Naive thymus-derived CD4-positive, alpha-beta T cell (primary cell): Measurements from ENCODE around the gene DLST. TPM values are rescaled to one million over a fixed set of nuclear protein-coding genes. Genes with fewer than 3 reads are reported as not detected.

Experiments used
- ATAC-seq: fragments of 150-1000 bp; cut with Tn5 transposase; 2 replicates; pipeline ENCODE4 v1.10.0; 2021; ENCODE audit warnings: mild to moderate bottlenecking, moderate library complexity
- CTCF ChIA-PET: fragments of 350-600 bp; sonication (Branson Sonifier 250); formaldehyde crosslinking; loops from one replicate; lab custom pipeline; 2021; ENCODE audit warnings: antibody characterized with exemption; lab: Charles Lee
- POLR2A ChIA-PET: fragments of 350-600 bp; sonication (Branson Sonifier 250); formaldehyde crosslinking; loops from one replicate; lab custom pipeline; 2021; ENCODE audit warnings: antibody characterized with exemption, inconsistent platforms; lab: Charles Lee
- DNase-seq, 9 donors: peaks; one replicate each; pipeline versions ENCODE4 v3.0.0 to v3.0.0-alpha.2; 2020 to 2022; ENCODE audit warnings: mixed read lengths in 1 of 9
- H3K27ac ChIP-seq: one replicate; pipeline ENCODE4 v1.7.0; 2013; ENCODE audit warnings: mild to moderate bottlenecking, low read depth, low read length, moderate library complexity
- H3K27me3 ChIP-seq, 2 donors: one replicate each; pipeline ENCODE4 v1.7.0; 2013; ENCODE audit warnings: low read length in 2 of 2, mild to moderate bottlenecking in 2 of 2, moderate library complexity in 2 of 2; ENCODE audit not compliant: control insufficient read depth in 2 of 2, insufficient read depth in 2 of 2
- H3K36me3 ChIP-seq, 3 experiments: 1 replicate in 2 of 3; 2 replicates in 1 of 3; pipeline ENCODE4 v1.7.0; 2013; ENCODE audit warnings: low read length in 3 of 3, mild to moderate bottlenecking in 3 of 3, moderate library complexity in 1 of 3; ENCODE audit not compliant: insufficient read depth in 3 of 3, control insufficient read depth in 2 of 3
- H3K4me1 ChIP-seq, 2 donors: one replicate each; pipeline ENCODE4 v1.7.0; 2013; ENCODE audit warnings: low read length in 2 of 2, mild to moderate bottlenecking in 2 of 2, moderate library complexity in 1 of 2; ENCODE audit not compliant: control insufficient read depth in 2 of 2, insufficient read depth in 2 of 2
- H3K4me3 ChIP-seq: 2 replicates; pipeline ENCODE4 v1.7.0; 2013; ENCODE audit warnings: mild to moderate bottlenecking, low read length
- H3K9me3 ChIP-seq, 3 experiments: 1 replicate in 2 of 3; 2 replicates in 1 of 3; pipeline ENCODE4 v1.7.0; 2013; ENCODE audit warnings: low read length in 3 of 3; ENCODE audit not compliant: control insufficient read depth in 2 of 3
- H3K27ac Mint-ChIP-seq, 9 donors: one replicate each; pipeline ENCODE4 v1.8.0; 2020 to 2022; ENCODE audit warnings: mixed read lengths in 9 of 9, mild to moderate bottlenecking in 8 of 9, moderate library complexity in 5 of 9, inconsistent platforms in 2 of 9
- H3K27me3 Mint-ChIP-seq, 5 donors: one replicate each; pipeline ENCODE4 v1.8.0; 2021 to 2022; ENCODE audit warnings: mixed read lengths in 5 of 5, mild to moderate bottlenecking in 1 of 5
- H3K36me3 Mint-ChIP-seq, 5 donors: one replicate each; pipeline ENCODE4 v1.8.0; 2020 to 2022; ENCODE audit warnings: mixed read lengths in 5 of 5, mild to moderate bottlenecking in 3 of 5, inconsistent platforms in 1 of 5
- H3K4me1 Mint-ChIP-seq, 7 donors: one replicate each; pipeline ENCODE4 v1.8.0; 2020 to 2022; ENCODE audit warnings: mixed read lengths in 7 of 7, mild to moderate bottlenecking in 3 of 7, inconsistent platforms in 1 of 7
- H3K4me3 Mint-ChIP-seq, 10 donors: one replicate each; pipeline ENCODE4 v1.8.0; 2020 to 2022; ENCODE audit warnings: mild to moderate bottlenecking in 10 of 10, mixed read lengths in 10 of 10, moderate library complexity in 6 of 10, inconsistent platforms in 2 of 10
- H3K9me3 Mint-ChIP-seq, 11 donors: one replicate each; pipeline ENCODE4 v1.8.0; 2020 to 2022; ENCODE audit warnings: mixed read lengths in 11 of 11, mild to moderate bottlenecking in 4 of 11, inconsistent platforms in 1 of 11, moderate library complexity in 1 of 11
- intact Hi-C, 2 donors: fragments of 100-400 bp; cut with micrococcal nuclease; formaldehyde crosslinking; loops; one replicate each; pipeline ENCODE4 v1.15.1; 2023
- polyA plus RNA-seq, 2 donors: library from polyadenylated mRNA; unstranded; fragments of 300-500 nt; fragmentation: Illumina TruSeq; gene quantifications; one replicate each; pipeline ENCODE4 v1.2.3, GENCODE V29; 2021
- total RNA-seq, 6 experiments: library from RNA in 5 of 6; stranded (reverse) in 5 of 6; gene quantifications; 1 replicate in 5 of 6; 2 replicates in 1 of 6; pipeline ENCODE4 v1.2.3 and lab custom pipeline; 2021 to 2026

Gene DLST
- total and polyA plus RNA-seq, 7 experiments from 2014 or later: 8.9 to 132 (median 96.0) TPM

- no peaks in the 10 kb centered on the region for H3K27me3 ChIP-seq
- no peaks in the 10 kb centered on the region for H3K9me3 ChIP-seq
- Mint-ChIP-seq H3K27ac (peak overlapping the region in 2 of 9 donors; percentile 43 to 74), H3K27me3 (peaks cover 0 to 9% (median 0%) of the 10 kb centered on the region in 5 donors), H3K4me3 (peak overlapping the region in 1 of 10 donors; percentile 8), H3K36me3 (peaks cover 0 to 7% (median 4%) of the 10 kb centered on the region in 5 donors), H3K4me1 (peaks cover 27 to 50% (median 44%) of the 10 kb centered on the region in 7 donors), H3K9me3 (peaks cover 0 to 15% (median 2%) of the 10 kb centered on the region in 11 donors)
- peaks cover 12% of the 10 kb centered on the region in 2 donors for H3K4me1 ChIP-seq
- H3K36me3 ChIP-seq: no peaks in the 10 kb centered on the region
- ATAC-seq (no peak), DNase-seq (no peak)
- ChIA-PET POLR2A (no interaction called here), CTCF (no interaction called here)
- H3K4me3 ChIP-seq: no peak overlapping the region
- no peak overlapping the region for H3K27ac ChIP-seq
- intact Hi-C loops: no loop called here
These were observed 55.5 kb downstream of the DLST start for GRCh38 chr14:74937171-74937570.

- Histone ChIP-seq H3K4me1 (peaks cover 20 to 21% of the 10 kb centered on the region in 2 donors), H3K27me3 (no peaks in the 10 kb centered on the region), H3K36me3 (no peaks in the 10 kb centered on the region), H3K27ac (no peak overlapping the region), H3K9me3 (no peaks in the 10 kb centered on the region), H3K4me3 (no peak overlapping the region)
- Mint-ChIP-seq H3K4me1 (peaks cover 34 to 60% (median 49%) of the 10 kb centered on the region in 7 donors), H3K36me3 (peaks cover 0 to 7% (median 4%) of the 10 kb centered on the region in 5 donors), H3K9me3 (peaks cover 0 to 15% (median 2%) of the 10 kb centered on the region in 11 donors), H3K27me3 (no peaks in the 10 kb centered on the region), H3K4me3 (no peak overlapping the region), H3K27ac (peak overlapping the region in 5 of 9 donors; percentile 3 to 63 (median 9))
- DNase-seq (no peak), ATAC-seq (no peak)
- intact Hi-C loops: no loop called here
- ChIA-PET CTCF (interaction anchor here (1.4 kb wide), 1 partner anchor 33 kb away, joined by 5 read pairs; no protein-coding TSS in a partner anchor), POLR2A (no interaction called here)
These were observed 57.1 kb downstream of the DLST start for GRCh38 chr14:74938531-74939495.

- peaks cover 0 to 7% (median 4%) of the 10 kb centered on the region in 5 donors for H3K36me3 Mint-ChIP-seq
- intact Hi-C loops: loop anchor here (1.0 to 10.0 kb wide), 3 partner anchors 18 to 364 kb away; partner anchors contain the start of genes EIF2B2 (in 1 of the 2) and RPS6KL1 (in 1 of the 2)
- Histone ChIP-seq H3K36me3 (no peaks in the 10 kb centered on the region), H3K27ac (peak overlapping the region; percentile 74), H3K4me1 (peaks cover 20 to 21% of the 10 kb centered on the region in 2 donors), H3K9me3 (no peaks in the 10 kb centered on the region), H3K27me3 (no peaks in the 10 kb centered on the region), H3K4me3 (peak overlapping the region; percentile 41)
- ChIA-PET POLR2A (interaction anchor here (0.6 to 1.0 kb wide), 6 partner anchors 18 to 387 kb away, joined by 3 to 5 read pairs (median 3); partner anchors contain the start of gene RPS6KL1), CTCF (interaction anchor here (1.2 to 1.5 kb wide), 2 partner anchors 33 to 81 kb away, joined by 5 read pairs; no protein-coding TSS in a partner anchor)
- H3K4me3 Mint-ChIP-seq: peak overlapping the region in 9 of 10 donors; percentile 82 to 88 (median 84)
- no peaks in the 10 kb centered on the region for H3K27me3 Mint-ChIP-seq
- peak overlapping the region; percentile 89 to 97 (median 94) for H3K27ac Mint-ChIP-seq
- DNase-seq (no peak), ATAC-seq (no peak)
- H3K4me1 Mint-ChIP-seq: peaks cover 35 to 60% (median 49%) of the 10 kb centered on the region in 7 donors
- peaks cover 0 to 15% (median 2%) of the 10 kb centered on the region in 11 donors for H3K9me3 Mint-ChIP-seq
These were observed 59.3 kb downstream of the DLST start for GRCh38 chr14:74940956-74941565.

- H3K36me3 Mint-ChIP-seq: peaks cover 0 to 7% (median 4%) of the 10 kb centered on the region in 5 donors
- peak; percentile 69 for ATAC-seq
- peak in 8 of 9 donors; percentile 39 to 70 (median 54) for DNase-seq
- Histone ChIP-seq H3K4me3 (peak overlapping the region; percentile 41), H3K27ac (peak overlapping the region; percentile 74), H3K9me3 (no peaks in the 10 kb centered on the region), H3K36me3 (no peaks in the 10 kb centered on the region), H3K4me1 (peaks cover 20 to 21% of the 10 kb centered on the region in 2 donors), H3K27me3 (no peaks in the 10 kb centered on the region)
- peaks cover 40 to 65% (median 53%) of the 10 kb centered on the region in 7 donors for H3K4me1 Mint-ChIP-seq
- ChIA-PET POLR2A (interaction anchor here (0.8 to 1.2 kb wide), 4 partner anchors 12 to 146 kb away, joined by 3 read pairs; partner anchors contain the start of gene RPS6KL1), CTCF (interaction anchor here (0.8 to 1.5 kb wide), 3 partner anchors 34 to 147 kb away, joined by 3 to 5 read pairs (median 5); no protein-coding TSS in a partner anchor)
- H3K9me3 Mint-ChIP-seq: peaks cover 0 to 15% (median 2%) of the 10 kb centered on the region in 11 donors
- intact Hi-C loops: loop anchor here (1.0 to 10.0 kb wide), 3 partner anchors 18 to 363 kb away; partner anchors contain the start of genes EIF2B2 (in 1 of the 2) and RPS6KL1 (in 1 of the 2)
- H3K4me3 Mint-ChIP-seq: peak overlapping the region; percentile 69 to 88 (median 84)
- peak overlapping the region; percentile 89 to 97 (median 94) for H3K27ac Mint-ChIP-seq
- no peaks in the 10 kb centered on the region for H3K27me3 Mint-ChIP-seq
These were observed 60.0 kb downstream of the DLST start for GRCh38 chr14:74941676-74942097.

GRCh38 chr14:74942181-74942580 lies 60.5 kb downstream of the DLST start:
- peaks cover 0 to 7% (median 4%) of the 10 kb centered on the region in 5 donors for H3K36me3 Mint-ChIP-seq
- H3K4me3 Mint-ChIP-seq: peak overlapping the region; percentile 69 to 88 (median 84)
- peaks cover 37 to 61% (median 48%) of the 10 kb centered on the region in 7 donors for H3K4me1 Mint-ChIP-seq
- ChIA-PET CTCF (interaction anchor here (0.8 to 1.5 kb wide), 3 partner anchors 34 to 147 kb away, joined by 3 to 5 read pairs (median 5); no protein-coding TSS in a partner anchor), POLR2A (interaction anchor here (0.6 to 1.4 kb wide), 3 partner anchors 11 to 333 kb away, joined by 3 to 5 read pairs (median 3); partner anchors contain the start of gene RPS6KL1)
- intact Hi-C loops: loop anchor here in 1 of 2 donors (10.0 kb wide), 1 partner anchor 363 kb away; no protein-coding TSS in a partner anchor
- Histone ChIP-seq H3K4me1 (peaks cover 20 to 21% of the 10 kb centered on the region in 2 donors), H3K4me3 (peak overlapping the region; percentile 41), H3K36me3 (no peaks in the 10 kb centered on the region), H3K27ac (peak overlapping the region; percentile 74), H3K9me3 (no peaks in the 10 kb centered on the region), H3K27me3 (no peaks in the 10 kb centered on the region)
- peak overlapping the region; percentile 89 to 97 (median 94) for H3K27ac Mint-ChIP-seq
- ATAC-seq (no peak), DNase-seq (no peak)
- H3K27me3 Mint-ChIP-seq: no peaks in the 10 kb centered on the region
- H3K9me3 Mint-ChIP-seq: peaks cover 0 to 15% (median 2%) of the 10 kb centered on the region in 11 donors
